ENCODE results near the gene CELSR1. TPM values are rescaled to one million over a fixed set of nuclear protein-coding genes. Genes with fewer than 3 reads are reported as not detected.

Gene CELSR1
- total RNA-seq, 1 experiment from 2014 or later = 30.7 TPM

- no peaks in the 10 kb centered on the region for H3K9me3 ChIP-seq (ENCODE audit: control insufficient read depth, insufficient read depth, low read depth, low read length)
- in situ Hi-C loops (cut with HindIII; ENCODE audit: low pct_unique_long_range_greater_than_20kb, low sequenced_read_pairs) (no loop called here), intact Hi-C loops (cut with micrococcal nuclease; ENCODE audit: unreplicated experiment) (no loop called here)
- ATAC-seq (no peak), DNase-seq (ENCODE audit: low read depth, low spot score) (no peak)
- H3K4me3 ChIP-seq (ENCODE audit: low read depth in 2 of 2, low read length in 2 of 2) = no peak overlapping the region
- no peaks in the 10 kb centered on the region for H3K36me3 ChIP-seq (ENCODE audit: control insufficient read depth, insufficient read depth, low read length)
- H3K27me3 ChIP-seq (ENCODE audit: control insufficient read depth, insufficient read depth, low read length) = no peaks in the 10 kb centered on the region
- no peak for TF ChIP-seq POLR2AphosphoS5 (IDR thresholded peaks at IDR 0.05; ENCODE audit: low read depth, low read length)
- no TSS peak for BruUV-seq (replicated peaks)
- CTCF ChIA-PET = no interaction called here
- POLR2A ChIA-PET = no interaction called here
- peaks cover 7% of the 10 kb centered on the region for H3K4me1 ChIP-seq (ENCODE audit: control insufficient read depth, insufficient read depth, low read length)
- H3K27ac ChIP-seq (ENCODE audit: low read length) = no peak overlapping the region
Observed at GRCh38 chr22:46535876-46536536, 1.4 kb downstream of the CELSR1 start.

GRCh38 chr22:46534901-46535630 lies 2.4 kb downstream of the CELSR1 start:
- Histone ChIP-seq H3K27ac (ENCODE audit: low read length) (no peak overlapping the region), H3K4me1 (ENCODE audit: control insufficient read depth, insufficient read depth, low read length) (peaks cover 12% of the 10 kb centered on the region), H3K4me3 (ENCODE audit: low read depth in 2 of 2, low read length in 2 of 2) (no peak overlapping the region), H3K27me3 (ENCODE audit: control insufficient read depth, insufficient read depth, low read length) (no peaks in the 10 kb centered on the region), H3K36me3 (ENCODE audit: control insufficient read depth, insufficient read depth, low read length) (no peaks in the 10 kb centered on the region), H3K9me3 (ENCODE audit: control insufficient read depth, insufficient read depth, low read depth, low read length) (no peaks in the 10 kb centered on the region)
- CTCF ChIA-PET = no interaction called here
- no peak for ATAC-seq
- intact Hi-C loops (cut with micrococcal nuclease; ENCODE audit: unreplicated experiment) (no loop called here), in situ Hi-C loops (cut with HindIII; ENCODE audit: low pct_unique_long_range_greater_than_20kb, low sequenced_read_pairs) (no loop called here)
- POLR2A ChIA-PET = interaction anchor here (0.6 kb wide), 1 partner anchor 90 kb away, joined by 3 read pairs; no protein-coding TSS in a partner anchor
- DNase-seq (ENCODE audit: low read depth, low spot score) = no peak
- TF ChIP-seq SIN3A (IDR thresholded peaks at IDR 0.05; ENCODE audit: borderline replicate concordance, insufficient read depth, low read depth, low read length) (no peak), REST (IDR thresholded peaks at IDR 0.05; ENCODE audit: insufficient read depth in 1 of 2, low read depth in 2 of 2, low read length in 1 of 2) (no peak), TCF7L2 (IDR thresholded peaks at IDR 0.05; ENCODE audit: low read depth, low read length) (no peak), CTCF (IDR thresholded peaks at IDR 0.05) (no peak), POLR2AphosphoS5 (IDR thresholded peaks at IDR 0.05; ENCODE audit: low read depth, low read length) (no peak)
- BruUV-seq (replicated peaks) = no TSS peak
